Bronchial epithelial cell (primary cell): Measurements from ENCODE around the gene TSPAN1. TPM values are rescaled to one million over a fixed set of nuclear protein-coding genes. Genes with fewer than 3 reads are reported as not detected.

Experiments used
- DNase-seq: peaks from one replicate; pipeline ENCODE4 v3.0.0-alpha.2; 2010; ENCODE audit warnings: low read depth
- FAIRE-seq: peaks from 2 replicates; lab custom pipeline; 2011; peaks lifted over from hg19 to GRCh38; lab: Jason Lieb, UNC
- H3K27me3 ChIP-seq: 2 replicates; pipeline ENCODE4 v1.5.1; 2011; ENCODE audit warnings: low read length; ENCODE audit not compliant: control insufficient read depth, insufficient read depth
- H3K36me3 ChIP-seq: 2 replicates; pipeline ENCODE4 v1.5.1; 2011; ENCODE audit warnings: low read length; ENCODE audit not compliant: control insufficient read depth, insufficient read depth
- H3K4me3 ChIP-seq: 2 replicates; pipeline ENCODE4 v1.5.1; 2011; ENCODE audit warnings: mild to moderate bottlenecking, low read depth, low read length, control low read depth
- CTCF ChIP-seq: IDR thresholded peaks from 2 replicates; pipeline ENCODE4 v1.5.1; 2011; ENCODE audit warnings: mild to moderate bottlenecking, moderate library complexity, low read length, control low read depth, inconsistent platforms; ENCODE audit not compliant: insufficient read depth, severe bottlenecking
- total RNA-seq: library from RNA; depleted of rRNA; stranded (reverse); fragments of >200 nt; gene quantifications from 2 replicates; pipeline ENCODE4 v1.2.1, GENCODE V29; 2014

The TSPAN1 gene
- total RNA-seq, 1 donor from 2014 or later, result 42.1 TPM

DNA sequence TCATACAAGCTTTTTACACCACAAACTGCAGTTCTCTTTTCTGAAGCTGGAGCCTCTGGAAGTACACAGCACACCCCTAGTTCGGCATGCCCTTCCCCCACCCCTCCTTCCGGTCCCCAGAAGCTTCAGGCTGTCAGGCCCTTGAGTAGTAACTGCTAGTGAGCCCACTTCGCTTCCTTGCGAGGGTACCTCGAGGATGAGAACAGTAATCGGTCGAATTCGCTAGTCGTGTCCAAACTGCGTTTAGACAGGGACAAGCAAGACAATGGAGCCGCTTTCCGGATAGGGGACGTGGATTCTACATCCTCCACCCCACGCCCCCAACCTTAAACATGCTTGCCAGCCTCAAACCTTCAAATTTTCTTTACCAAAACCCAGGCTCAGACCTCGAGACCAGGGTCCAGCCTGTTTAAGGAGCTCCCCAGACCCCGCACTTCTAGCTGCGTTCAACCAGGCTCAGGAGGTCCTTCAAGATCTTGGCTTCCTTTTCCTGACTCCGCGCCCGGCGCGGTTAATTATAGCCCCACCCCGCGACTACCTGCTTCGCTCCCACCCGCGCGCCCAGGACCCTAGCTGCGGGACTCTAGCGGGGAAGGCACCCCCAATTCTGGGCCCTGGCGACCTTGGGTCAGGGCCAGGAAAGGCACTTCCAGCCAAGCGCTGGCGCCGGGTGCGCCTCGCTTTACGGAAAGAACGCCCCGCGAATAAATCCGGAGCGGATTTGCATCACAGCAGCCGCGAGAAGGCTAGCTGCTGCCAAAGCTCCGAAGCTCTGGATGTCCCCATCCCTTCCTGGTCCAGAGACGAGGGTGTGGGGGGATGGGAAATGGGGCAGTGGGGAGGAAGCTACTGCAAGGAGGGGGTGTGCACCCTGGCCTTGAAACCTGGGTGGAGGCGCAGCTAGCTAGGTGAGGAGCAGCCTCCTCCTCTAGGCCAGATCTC lies 8.1 kb upstream of the TSPAN1 start:
- Histone ChIP-seq H3K4me3 (peak overlapping the region; percentile 35), H3K27me3 (peaks cover 2% of the 10 kb centered on the region), H3K36me3 (no peaks in the 10 kb centered on the region)
- DNase-seq (no peak), FAIRE-seq (no peak)
- no peak for TF ChIP-seq CTCF

GRCh38 chr1:46168477-46168876 lies 6.4 kb upstream of the TSPAN1 start:
- no peak for TF ChIP-seq CTCF
- H3K36me3 ChIP-seq, result no peaks in the 10 kb centered on the region
- DNase-seq (no peak), FAIRE-seq (no peak)
- H3K4me3 ChIP-seq, result no peak overlapping the region
- H3K27me3 ChIP-seq, result peaks cover 2% of the 10 kb centered on the region

GRCh38 chr1:46169811-46170454 lies 5.0 kb upstream of the TSPAN1 start:
- H3K36me3 ChIP-seq, result no peaks in the 10 kb centered on the region
- peaks cover 2% of the 10 kb centered on the region for H3K27me3 ChIP-seq
- FAIRE-seq (no peak), DNase-seq (no peak)
- no peak for TF ChIP-seq CTCF
- no peak overlapping the region for H3K4me3 ChIP-seq

GRCh38 chr1:46171351-46171750 lies 3.5 kb upstream of the TSPAN1 start:
- peaks cover 2% of the 10 kb centered on the region for H3K27me3 ChIP-seq
- no peaks in the 10 kb centered on the region for H3K36me3 ChIP-seq
- DNase-seq (no peak), FAIRE-seq (no peak)
- H3K4me3 ChIP-seq, result no peak overlapping the region
- TF ChIP-seq CTCF, result no peak

DNA sequence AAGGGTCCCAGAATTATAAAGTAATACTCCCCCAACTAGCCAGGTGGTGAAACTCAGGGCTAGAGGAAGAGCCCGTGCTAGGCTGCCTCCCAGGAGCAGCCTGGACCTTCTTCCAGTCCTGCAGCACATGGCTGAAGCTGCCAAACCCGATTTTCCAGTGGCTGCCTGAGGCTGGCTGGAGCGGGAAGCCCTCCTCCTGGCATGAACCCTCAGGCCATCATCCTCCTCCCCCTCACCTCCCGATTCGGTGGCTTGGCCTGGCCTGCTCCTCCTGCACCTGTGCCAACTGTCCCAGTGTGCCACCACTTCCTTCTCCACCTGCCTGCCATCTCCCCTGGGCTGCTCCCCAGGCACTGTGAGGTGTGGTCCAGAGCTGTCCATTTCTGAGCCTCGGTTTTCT lies 3.0 kb upstream of the TSPAN1 start:
- no peak for FAIRE-seq

More for the DNA sequence above, 3.0 kb upstream of the TSPAN1 start:
- no peak for TF ChIP-seq CTCF
- peak; percentile 49 for DNase-seq
- H3K4me3 ChIP-seq, result no peak overlapping the region
- H3K36me3 ChIP-seq, result no peaks in the 10 kb centered on the region
- peaks cover 2% of the 10 kb centered on the region for H3K27me3 ChIP-seq
